Pons (tissue), 1 donor: Measurements from ENCODE around the gene SYNGR3.
A peak's percentile ranks its signal among the peaks of the same experiment; 100 is the strongest.
"Not testable (repeated sequence)": the region's sequence is repeated elsewhere in the genome, so short reads cannot be mapped to it uniquely, and the experiment has no call there.

Experiments used
- DNase-seq: peaks from one replicate; pipeline ENCODE4 v3.0.0-alpha.2; 2016; ENCODE audit warnings: low spot score

Gene SYNGR3

GRCh38 chr16:2029350-2029749, 39.6 kb downstream of the SYNGR3 start:
- DNase-seq, result no peak

GRCh38 chr16:2030036-2030435, 40.3 kb downstream of the SYNGR3 start:
- no peak for DNase-seq

DNA sequence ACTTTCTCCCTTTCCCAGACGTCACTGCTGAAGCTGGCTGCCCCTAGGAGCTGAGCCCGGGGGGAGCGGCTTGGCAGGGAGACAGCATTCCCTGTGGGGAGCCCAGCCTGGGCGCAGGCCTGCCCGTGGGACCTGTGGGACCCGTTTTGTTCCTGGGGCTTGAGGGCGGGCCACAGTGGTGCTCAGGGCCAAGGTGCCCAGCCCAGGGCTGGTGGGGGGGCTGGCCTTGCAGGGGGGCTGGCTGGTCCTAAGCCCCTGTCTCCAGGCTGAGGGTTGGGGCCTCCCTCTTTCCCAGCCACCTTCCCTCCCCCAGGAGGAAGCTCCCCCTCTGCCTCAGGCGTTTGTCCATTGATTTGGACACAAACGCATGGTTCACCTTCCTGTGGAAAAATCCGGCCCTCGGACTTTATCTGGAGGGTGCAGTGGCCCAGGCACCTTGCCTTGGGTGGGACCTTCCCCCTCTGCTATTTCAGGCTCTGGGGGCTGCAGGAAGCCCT, 41.4 kb downstream of the SYNGR3 start:
- DNase-seq, result no peak

GRCh38 chr16:2032285-2033056, 42.7 kb downstream of the SYNGR3 start:
- DNase-seq, result no peak

DNA sequence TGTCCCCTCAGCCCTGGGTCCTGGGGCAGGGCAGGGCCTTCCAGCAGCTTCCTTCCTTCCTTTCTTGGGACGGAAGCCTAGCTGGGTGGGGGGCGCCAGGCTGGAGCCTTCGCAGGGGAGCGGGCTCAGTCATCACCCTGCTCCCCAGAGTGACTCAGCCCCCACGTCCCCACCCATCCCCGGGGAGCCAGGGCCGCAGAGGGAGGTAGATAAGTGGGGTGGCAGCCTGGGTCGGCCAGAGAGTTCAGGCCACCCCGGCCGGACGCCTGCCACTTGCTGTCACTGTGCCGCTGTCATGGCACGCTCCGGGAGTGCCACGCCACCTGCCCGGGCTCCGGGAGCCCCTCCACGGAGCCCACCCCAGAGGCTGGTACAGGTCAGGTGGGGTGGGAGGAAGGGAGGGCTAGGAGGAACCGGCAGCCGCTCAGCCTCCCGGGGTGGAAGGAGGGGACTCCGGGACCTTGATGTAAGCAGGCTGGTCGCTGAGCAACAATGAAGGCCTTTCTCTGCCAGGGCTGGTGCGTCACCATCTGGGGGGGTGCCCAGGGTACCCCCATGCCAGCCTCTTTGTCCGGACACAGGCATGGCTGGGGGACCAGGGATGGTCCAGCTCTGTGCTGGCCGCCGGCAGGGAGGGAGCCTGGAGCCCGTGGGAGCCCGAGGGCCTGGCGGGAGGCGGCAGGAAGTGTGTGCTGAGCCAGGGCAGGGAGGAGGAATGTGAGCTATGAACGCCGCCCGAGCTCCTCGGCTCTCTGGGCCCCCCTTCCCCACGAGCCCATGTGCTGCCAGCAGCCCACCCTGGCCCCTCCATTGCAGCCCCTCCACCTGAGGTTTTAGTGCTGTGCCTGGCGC, 43.5 kb downstream of the SYNGR3 start:
- DNase-seq, result peak; percentile 89

DNA sequence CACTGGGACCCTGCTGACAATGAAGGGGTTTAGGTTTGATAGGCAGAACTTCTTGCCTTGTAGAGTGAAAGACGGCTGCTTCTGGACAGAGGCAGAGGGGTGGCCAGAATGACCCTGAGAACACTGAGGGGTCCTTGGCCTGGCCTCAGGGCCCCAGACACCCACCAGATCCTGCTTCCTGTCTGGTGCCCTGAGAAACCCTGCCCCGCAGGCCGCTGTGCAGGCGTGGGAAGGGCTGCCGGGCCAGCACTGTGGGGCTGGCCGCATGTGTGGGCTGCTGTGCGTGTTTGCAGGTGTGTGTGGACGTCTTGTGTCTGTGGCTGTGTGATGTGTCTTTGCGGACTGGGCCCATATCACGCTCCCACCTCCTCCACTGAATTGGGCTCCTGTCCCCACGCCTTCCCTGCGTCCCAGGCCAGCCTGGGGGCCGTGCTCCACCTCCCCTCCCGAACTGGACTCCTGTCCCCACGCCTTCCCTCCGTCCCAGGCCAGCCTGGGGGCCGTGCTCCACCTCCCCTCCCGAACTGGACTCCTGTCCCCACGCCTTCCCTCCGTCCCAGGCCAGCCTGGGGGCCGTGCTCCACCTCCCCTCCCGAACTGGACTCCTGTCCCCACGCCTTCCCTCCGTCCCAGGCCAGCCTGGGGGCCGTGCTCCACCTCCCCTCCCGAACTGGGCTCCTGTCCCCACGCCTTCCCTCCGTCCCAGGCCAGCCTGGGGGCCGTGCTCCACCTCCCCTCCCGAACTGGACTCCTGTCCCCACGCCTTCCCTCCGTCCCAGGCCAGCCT, 44.3 kb downstream of the SYNGR3 start:
- DNase-seq, result not testable (repeated sequence)

- no peak for DNase-seq
These were observed 45.1 kb downstream of the SYNGR3 start for GRCh38 chr16:2034696-2035430.

- DNase-seq, result no peak
These were observed 45.8 kb downstream of the SYNGR3 start for GRCh38 chr16:2035431-2036199.

DNA sequence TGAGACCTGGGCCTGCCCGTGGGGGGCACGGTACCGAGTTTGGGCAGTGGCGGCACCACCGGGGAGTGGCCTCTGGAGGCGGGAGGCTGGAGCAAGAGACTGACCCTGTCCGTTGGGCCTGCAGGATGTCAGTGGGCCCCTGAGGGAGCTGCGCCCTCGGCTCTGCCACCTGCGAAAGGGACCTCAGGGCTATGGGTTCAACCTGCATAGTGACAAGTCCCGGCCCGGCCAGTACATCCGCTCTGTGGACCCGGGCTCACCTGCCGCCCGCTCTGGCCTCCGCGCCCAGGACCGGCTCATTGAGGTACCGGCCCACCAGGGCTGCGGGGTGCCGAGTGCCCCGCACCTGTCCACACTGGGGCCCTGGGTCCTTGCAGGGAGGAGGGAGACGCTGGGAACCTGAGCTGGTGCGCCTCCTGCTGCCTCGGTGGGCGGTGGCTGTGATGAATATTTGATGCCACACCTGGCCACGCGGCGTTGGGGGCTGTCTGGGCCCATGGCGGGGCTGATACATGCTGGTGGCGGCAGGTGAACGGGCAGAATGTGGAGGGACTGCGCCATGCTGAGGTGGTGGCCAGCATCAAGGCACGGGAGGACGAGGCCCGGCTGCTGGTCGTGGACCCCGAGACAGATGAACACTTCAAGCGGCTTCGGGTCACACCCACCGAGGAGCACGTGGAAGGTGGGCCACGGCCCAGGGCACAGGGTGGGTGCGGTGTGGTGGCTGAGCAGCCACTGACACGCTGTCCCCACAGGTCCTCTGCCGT, 46.6 kb downstream of the SYNGR3 start:
- no peak for DNase-seq

GRCh38 chr16:2037115-2037514, 47.3 kb downstream of the SYNGR3 start:
- no peak for DNase-seq

DNA sequence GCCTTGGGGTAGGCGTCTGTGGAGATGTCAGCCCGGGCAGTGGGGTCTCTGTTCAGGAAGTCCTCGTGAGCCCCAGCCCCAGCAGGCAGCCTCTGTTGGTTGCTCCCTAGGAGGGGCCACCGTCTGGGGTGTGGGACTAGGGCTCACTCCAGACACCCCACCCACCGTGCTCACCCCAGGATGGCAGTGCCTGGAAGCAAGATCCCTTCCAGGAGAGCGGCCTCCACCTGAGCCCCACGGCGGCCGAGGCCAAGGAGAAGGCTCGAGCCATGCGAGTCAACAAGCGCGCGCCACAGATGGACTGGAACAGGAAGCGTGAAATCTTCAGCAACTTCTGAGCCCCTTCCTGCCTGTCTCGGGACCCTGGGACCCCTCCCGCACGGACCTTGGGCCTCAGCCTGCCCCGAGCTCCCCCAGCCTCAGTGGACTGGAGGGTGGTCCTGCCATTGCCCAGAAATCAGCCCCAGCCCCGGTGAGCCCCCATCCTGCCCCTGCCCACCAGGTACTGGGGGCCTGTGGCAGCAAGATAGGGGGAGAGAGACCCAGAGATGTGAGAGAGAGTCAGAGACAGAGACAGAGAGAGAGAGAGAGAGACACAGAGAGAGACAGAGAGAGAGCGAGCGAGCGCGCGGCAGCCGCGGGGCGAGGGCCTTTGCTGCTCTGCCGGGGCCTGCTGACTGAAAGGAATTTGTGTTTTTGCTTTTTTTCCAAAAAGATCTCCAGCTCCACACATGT, 48.0 kb downstream of the SYNGR3 start:
- no peak for DNase-seq

DNA sequence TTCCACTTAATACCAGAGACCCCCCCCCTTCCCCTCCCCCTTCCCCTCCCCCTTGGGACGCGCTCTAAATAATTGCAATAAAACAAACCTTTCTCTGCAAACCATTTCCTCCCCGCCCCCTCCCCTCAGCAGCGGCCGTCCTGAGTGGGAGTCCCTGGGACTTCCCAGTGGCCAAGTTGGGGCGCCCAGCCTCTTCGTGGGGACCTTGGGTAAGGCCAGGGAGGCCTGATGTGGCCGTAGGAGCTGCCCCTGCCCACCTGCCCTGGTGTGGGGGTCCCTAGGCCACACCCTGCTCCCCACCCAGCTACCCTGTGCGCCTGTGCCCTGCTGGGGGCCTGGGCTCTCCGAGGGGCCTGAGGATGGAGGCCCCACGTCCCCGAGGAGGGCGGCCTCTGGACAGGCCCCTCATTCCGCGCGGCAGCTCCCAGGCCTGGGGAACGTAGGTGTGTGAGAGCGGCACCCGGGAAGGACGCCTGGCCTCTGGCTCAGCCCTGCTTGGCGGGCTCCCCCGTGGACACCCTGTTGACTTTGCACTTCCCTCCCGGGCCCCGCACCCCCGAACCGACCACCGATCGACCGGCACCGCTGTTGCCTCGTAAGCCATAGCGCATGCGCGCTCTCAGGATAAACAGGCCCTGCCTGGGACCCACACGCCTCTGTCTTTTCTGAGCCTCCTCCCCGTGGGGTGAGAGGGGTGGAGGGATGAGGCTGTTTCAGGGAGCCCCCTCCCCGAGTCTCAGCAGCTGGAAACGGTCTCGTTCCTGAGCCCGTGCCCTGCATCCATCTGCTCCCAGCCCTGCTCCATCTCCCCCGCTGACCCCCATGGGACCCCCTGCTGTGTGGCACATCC, 48.8 kb downstream of the SYNGR3 start:
- no peak for DNase-seq

DNA sequence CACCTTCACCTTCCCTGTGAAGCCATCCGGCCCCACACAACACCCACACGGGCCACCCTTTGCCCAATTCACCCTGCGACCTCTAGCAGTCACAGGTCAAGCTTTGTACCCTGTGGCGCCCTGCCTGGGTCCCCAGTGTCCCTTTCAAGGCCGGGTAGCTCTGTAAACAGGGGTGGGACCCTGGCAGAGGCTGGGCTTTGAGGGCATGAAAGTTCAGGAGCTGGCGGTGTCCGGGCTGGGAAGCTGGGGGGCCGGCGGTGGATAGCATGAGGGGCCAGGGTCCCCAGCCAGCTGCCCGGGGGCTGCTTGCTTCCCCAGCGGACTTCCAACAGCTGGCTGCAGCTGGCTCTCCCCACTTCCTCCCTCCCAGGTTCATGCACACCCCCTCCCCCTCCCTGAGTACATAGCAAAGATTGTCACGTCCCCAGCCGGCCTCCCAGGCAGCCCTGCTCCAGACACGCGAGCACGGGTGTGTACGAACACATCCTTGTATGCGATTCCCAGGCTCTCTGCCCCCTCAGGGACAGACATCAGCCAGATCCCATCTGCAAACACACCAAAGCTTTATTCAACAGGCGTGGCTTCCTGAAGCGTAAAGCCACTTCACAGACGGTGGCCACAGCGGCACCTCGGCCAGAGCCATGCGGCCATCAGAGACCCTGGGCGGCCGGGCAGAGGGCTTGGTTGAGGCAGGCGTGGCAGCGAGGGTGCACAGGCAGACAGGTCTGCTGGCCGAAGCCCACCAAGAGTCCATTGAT, 49.7 kb downstream of the SYNGR3 start:
- no peak for DNase-seq

GRCh38 chr16:2040041-2040786, 50.4 kb downstream of the SYNGR3 start:
- no peak for DNase-seq

DNA sequence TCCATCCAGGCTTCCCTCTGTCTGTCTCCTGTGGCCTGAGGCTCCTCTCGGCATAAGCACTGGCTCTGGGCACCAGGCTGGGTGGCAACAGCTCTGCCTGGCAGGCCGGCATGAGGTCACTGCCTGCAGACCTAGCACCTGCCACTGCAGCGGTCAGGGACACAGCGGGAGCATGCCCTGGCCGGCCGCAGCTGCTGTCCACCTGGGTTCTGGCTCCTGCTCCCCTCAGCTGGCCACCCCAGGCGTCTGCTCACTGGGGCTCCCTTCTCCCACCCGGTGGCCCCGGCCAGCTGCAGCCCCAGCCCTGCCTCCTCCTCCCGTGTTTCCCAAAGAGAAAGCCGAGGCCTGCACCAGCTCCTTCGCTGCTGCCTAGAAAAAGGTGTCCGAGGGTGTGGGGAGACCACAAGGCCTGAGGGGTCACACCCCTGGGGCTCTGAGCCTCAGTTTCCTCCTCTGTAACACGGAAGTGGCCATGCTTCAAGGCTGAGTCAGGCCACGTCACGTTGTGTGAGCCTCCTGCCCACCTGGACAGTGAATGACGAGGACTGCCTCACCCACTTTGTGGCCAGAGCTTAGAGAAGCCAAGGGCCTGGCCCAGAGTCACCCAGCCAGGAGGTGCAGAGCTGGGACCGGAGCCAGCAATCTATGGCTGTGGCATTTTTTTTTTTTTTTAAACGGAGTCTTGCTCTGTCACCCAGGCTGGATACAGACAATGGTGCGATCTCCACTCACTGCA, 51.2 kb downstream of the SYNGR3 start:
- no peak for DNase-seq
